A673 (cell line): ENCODE measurements around the gene CHTF8. TPM values are rescaled to one million over a fixed set of nuclear protein-coding genes. Genes with fewer than 3 reads are reported as not detected.

Experiments
- BruUV-seq: library from RNA; stranded (reverse); fragments of 400-500 nt; replicated peaks from 2 replicates; lab custom pipeline; 2021; lab: Mats Ljungman, UMichigan
- CTCF ChIA-PET: fragments of 300-600 bp; sonication (Branson Sonifier 250); formaldehyde crosslinking; loops from one replicate; lab custom pipeline; 2022; ENCODE audit warnings: antibody characterized with exemption; lab: Charles Lee
- POLR2A ChIA-PET: fragments of 300-600 bp; sonication (Branson Sonifier 250); formaldehyde crosslinking; loops from one replicate; lab custom pipeline; 2022; ENCODE audit warnings: antibody characterized with exemption; ENCODE audit not compliant: low non-redundant PET; lab: Charles Lee
- DNase-seq: peaks from one replicate; pipeline ENCODE4 v3.0.0-alpha.2; 2015; ENCODE audit warnings: low spot score
- H3K27ac ChIP-seq: fragments of 200-600 bp; sonication (generic); 2 replicates; pipeline ENCODE4 v1.5.1; 2016; ENCODE audit warnings: mixed run types, low read depth, mild to moderate bottlenecking, mixed read lengths, antibody characterized with exemption, low read length; ENCODE audit not compliant: poor library complexity, severe bottlenecking
- H3K27me3 ChIP-seq: fragments of 200-600 bp; sonication (generic); replicated peaks from 2 replicates; pipeline ENCODE4 v1.6.1; 2017; ENCODE audit warnings: mixed run types, low read depth, mild to moderate bottlenecking, mixed read lengths, antibody characterized with exemption, low read length; ENCODE audit not compliant: insufficient read depth, poor library complexity
- H3K36me3 ChIP-seq: fragments of 200-600 bp; sonication (generic); 2 replicates; pipeline ENCODE4 v1.6.1; 2016; ENCODE audit warnings: mixed run types, mild to moderate bottlenecking, mixed read lengths, antibody characterized with exemption, low read length; ENCODE audit not compliant: insufficient read depth, poor library complexity, severe bottlenecking
- H3K4me1 ChIP-seq: fragments of 200-600 bp; sonication (generic); 2 replicates; pipeline ENCODE4 v1.6.1; 2017; ENCODE audit warnings: mixed run types, mild to moderate bottlenecking, mixed read lengths, antibody characterized with exemption, low read length; ENCODE audit not compliant: insufficient read depth, poor library complexity, severe bottlenecking
- H3K4me3 ChIP-seq: fragments of 200-600 bp; sonication (generic); 2 replicates; pipeline ENCODE4 v1.5.1; 2016; ENCODE audit warnings: low read depth, mixed run types, mild to moderate bottlenecking, mixed read lengths, low read length; ENCODE audit not compliant: poor library complexity, severe bottlenecking
- H3K9me3 ChIP-seq: fragments of 200-600 bp; sonication (generic); 2 replicates; pipeline ENCODE4 v1.6.1; 2016; ENCODE audit warnings: mixed run types, low read depth, mild to moderate bottlenecking, mixed read lengths, antibody characterized with exemption, low read length; ENCODE audit not compliant: poor library complexity, severe bottlenecking
- CTCF ChIP-seq: fragments of 300-800, 200-600 bp; sonication (generic); conservative IDR thresholded peaks from 2 replicates; pipeline ENCODE4 v1.5.1; 2017; ENCODE audit warnings: low read depth, mild to moderate bottlenecking, antibody characterized with exemption, low read length, moderate library complexity, mixed read lengths
- EZH2 ChIP-seq: fragments of 200-600 bp; sonication (generic); IDR thresholded peaks from 2 replicates; pipeline ENCODE4 v1.6.1; 2017; ENCODE audit warnings: borderline replicate concordance, low read depth, mild to moderate bottlenecking, mixed read lengths, antibody characterized with exemption, low read length; ENCODE audit not compliant: poor library complexity, severe bottlenecking
- intact Hi-C: fragments of 100-400 bp; cut with micrococcal nuclease; formaldehyde crosslinking; loops from one replicate; pipeline ENCODE4 v1.10.0; 2022; ENCODE audit not compliant: unreplicated experiment
- total RNA-seq: library from RNA; stranded (reverse); gene quantifications from 2 replicates; pipeline ENCODE4 v1.2.3, GENCODE V29; 2021

The CHTF8 gene
- total RNA-seq, 1 experiment from 2014 or later = 113 TPM

GRCh38 chr16:69169051-69169450, 36.7 kb upstream of the CHTF8 start:
- CTCF ChIA-PET = no interaction called here
- no peak for TF ChIP-seq CTCF
- no peak for TF ChIP-seq EZH2
- no TSS peak for BruUV-seq
- Histone ChIP-seq H3K4me1 (no peaks in the 10 kb centered on the region), H3K27me3 (no peaks in the 10 kb centered on the region), H3K4me3 (no peak overlapping the region), H3K27ac (no peak overlapping the region), H3K36me3 (peaks cover 56% of the 10 kb centered on the region), H3K9me3 (no peaks in the 10 kb centered on the region)
- POLR2A ChIA-PET = no interaction called here
- no peak for DNase-seq
- intact Hi-C loops = no loop called here

DNA sequence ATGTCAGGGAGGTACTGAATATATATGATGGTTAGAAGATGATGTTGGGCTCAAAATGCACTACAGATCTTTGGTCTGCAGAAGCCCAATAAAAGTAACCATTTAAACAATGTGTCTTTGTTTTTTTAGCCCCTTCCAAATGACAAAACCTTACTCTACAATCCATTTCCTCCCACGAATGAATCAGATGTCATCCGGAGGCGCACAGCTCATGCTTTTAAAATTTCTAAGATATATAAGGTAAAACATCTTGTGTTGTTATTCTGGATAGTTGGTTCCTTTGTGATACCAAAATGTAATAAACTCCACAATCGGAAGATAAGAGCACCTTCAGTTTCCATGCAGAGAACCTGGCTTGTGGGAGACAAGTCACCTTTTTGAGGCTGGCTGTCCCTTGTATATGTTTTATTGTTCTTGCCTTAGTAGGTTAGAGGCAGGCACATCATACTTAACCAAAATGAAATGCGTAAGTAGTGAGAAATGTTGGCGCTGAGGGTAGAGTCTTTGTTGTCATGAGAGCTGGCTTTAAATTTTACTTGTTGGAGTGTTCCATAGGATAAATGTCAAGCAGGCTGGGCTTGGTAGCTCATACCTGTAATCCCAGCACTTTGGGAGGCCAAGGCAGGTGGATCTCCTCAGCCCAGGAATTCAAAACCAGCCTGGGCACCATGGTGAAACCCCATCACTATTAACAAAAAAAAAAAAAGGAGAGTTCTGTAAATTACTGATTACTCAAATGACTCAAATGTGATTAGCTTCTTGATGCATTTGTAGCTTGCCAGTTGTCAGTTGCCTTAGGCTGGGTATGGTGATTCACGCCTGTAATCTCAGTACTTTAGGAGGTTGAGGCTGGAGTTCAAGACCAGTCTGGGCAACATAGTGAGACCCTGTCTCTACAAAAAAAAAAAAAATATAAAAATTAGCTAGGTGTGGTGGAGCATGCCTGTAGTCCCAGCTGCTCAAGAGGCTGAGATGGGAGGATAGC, 34.9 kb upstream of the CHTF8 start:
- H3K36me3 ChIP-seq = peaks cover 70% of the 10 kb centered on the region
- intact Hi-C loops = no loop called here
- CTCF ChIA-PET = interaction anchor here (0.6 kb wide), 1 partner anchor 27 kb away, joined by 4 read pairs; no protein-coding TSS in a partner anchor
- no TSS peak for BruUV-seq
- no peaks in the 10 kb centered on the region for H3K9me3 ChIP-seq
- POLR2A ChIA-PET = interaction anchor here (0.5 kb wide), 2 partner anchors 266 to 1372 kb away, joined by 3 read pairs; no protein-coding TSS in a partner anchor
- no peaks in the 10 kb centered on the region for H3K27me3 ChIP-seq
- no peak overlapping the region for H3K4me3 ChIP-seq
- TF ChIP-seq CTCF = no peak
- TF ChIP-seq EZH2 = no peak
- DNase-seq = no peak
- H3K27ac ChIP-seq = no peak overlapping the region
- no peaks in the 10 kb centered on the region for H3K4me1 ChIP-seq

DNA sequence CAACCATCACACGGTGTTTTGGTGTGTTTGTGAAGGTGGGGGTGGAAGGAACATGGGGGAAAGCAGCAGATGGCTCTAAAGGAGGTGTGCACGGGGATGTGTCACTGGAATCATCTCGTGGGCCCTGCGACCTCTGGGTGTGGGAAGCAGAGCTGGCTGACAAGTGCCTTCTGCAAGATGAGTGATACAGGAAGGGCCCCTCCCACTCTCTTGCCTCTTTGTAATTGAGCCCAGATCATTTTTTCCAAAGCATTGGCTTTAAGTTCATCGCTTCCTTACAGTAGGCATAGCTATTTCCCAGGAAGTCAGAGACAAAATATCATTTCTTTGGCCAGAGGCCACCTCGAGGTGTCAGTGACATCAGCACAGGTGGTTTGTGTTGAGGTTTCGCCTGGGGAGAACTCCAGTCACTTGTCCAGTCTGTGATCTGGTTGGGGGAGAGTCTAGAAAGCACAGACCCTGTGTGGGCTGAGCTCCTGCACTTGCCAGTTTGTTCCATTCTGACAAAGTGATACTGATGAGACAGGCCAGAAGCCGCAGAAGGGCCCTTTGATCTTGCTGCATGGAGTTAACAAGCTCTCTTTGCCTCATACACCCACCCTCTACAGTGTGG, 33.9 kb upstream of the CHTF8 start:
- H3K27me3 ChIP-seq = no peaks in the 10 kb centered on the region
- BruUV-seq = no TSS peak
- peaks cover 77% of the 10 kb centered on the region for H3K36me3 ChIP-seq
- intact Hi-C loops = no loop called here
- no peaks in the 10 kb centered on the region for H3K9me3 ChIP-seq
- TF ChIP-seq EZH2 = no peak
- no peak for TF ChIP-seq CTCF
- H3K4me1 ChIP-seq = no peaks in the 10 kb centered on the region
- DNase-seq = no peak
- ChIA-PET POLR2A (interaction anchor here (0.5 kb wide), 1 partner anchor 1373 kb away, joined by 3 read pairs; no protein-coding TSS in a partner anchor), CTCF (interaction anchor here (0.6 kb wide), 1 partner anchor 26 kb away, joined by 4 read pairs; no protein-coding TSS in a partner anchor)
- H3K27ac ChIP-seq = no peak overlapping the region
- H3K4me3 ChIP-seq = no peak overlapping the region
